Hippocampal formation (tissue), 2 donors: ENCODE measurements around the gene ST3GAL3.
A peak's percentile ranks its signal among the peaks of the same experiment; 100 is the strongest.
"Not testable (repeated sequence)": the region's sequence is repeated elsewhere in the genome, so short reads cannot be mapped to it uniquely, and the experiment has no call there.

ENCODE experiments used
- DNase-seq, 2 donors: peaks; one replicate each; lab custom pipeline; 2025; lab: John Stamatoyannopoulos, UW

The ST3GAL3 gene

DNA sequence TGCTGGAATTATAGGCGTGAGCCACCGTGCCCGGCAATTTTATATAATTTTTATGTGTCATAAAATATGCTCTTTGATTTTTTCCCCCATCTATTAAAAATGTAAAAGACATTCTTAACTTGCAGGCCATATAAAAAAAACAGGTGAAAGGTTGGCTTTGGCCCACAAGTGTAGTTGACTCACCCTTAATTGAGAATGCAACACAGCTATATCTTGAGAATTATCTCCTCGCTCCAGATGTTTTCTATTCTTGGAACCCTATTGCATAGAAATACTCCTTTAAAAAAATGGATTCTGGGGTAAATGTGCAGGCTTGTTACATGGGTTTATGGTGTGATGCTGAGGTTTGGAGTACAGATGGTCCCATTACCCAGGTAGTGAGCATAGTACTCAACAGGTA lies 112.0 kb downstream of the ST3GAL3 start:
- no peak for DNase-seq

- DNase-seq = no peak
Observed at GRCh38 chr1:43821471-43821870, 114.1 kb downstream of the ST3GAL3 start.

DNA sequence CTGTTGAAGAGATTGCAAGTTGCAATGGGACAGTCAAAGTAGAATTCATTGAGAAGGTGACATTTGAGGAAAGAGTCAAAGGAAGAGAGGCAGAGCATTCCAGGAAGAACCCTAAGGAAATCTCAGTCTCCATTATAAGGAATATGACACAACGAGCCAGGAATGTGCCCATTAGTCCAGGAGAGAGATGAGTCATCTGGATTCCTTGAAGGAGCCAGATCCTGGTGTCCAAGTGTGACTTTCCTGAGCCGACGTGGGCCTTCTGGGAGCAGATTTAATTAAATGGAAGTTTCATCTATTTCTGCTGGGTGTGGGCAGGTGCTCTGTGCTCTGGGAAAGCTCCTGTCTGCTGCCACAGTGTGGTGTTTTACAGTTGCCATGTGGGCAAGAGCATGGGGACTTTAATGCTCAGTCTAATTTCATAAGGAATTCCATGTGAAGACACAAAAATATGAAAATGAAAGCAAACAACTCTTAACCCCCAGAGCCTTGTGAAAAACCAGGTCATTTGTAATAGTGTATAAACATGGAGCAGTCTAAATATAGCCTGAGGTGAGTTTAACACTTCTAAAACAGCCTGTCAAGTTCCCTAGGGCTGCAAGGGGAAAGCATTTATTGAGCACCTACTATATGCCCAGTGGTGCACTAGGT lies 114.8 kb downstream of the ST3GAL3 start:
- DNase-seq = no peak

- no peak for DNase-seq
Observed at GRCh38 chr1:43824795-43825194, 117.5 kb downstream of the ST3GAL3 start.

DNA sequence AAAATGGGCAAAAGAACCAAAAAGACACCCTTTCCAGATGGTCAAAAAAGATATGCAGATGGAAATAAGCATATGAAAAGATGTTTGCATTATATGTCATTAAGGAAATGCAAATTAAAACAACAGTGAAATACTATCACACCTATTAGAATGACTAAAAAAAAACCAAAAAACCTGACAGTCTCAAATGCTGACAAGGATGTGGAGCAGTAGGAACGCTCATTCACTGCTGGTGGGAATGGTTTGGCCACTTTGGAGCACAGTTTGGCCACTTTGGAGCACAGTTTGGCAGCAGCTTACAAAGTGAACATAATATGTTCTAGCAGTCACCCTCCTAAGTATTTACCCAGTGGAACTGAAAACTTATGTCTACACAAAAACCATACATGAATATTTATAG lies 121.2 kb downstream of the ST3GAL3 start:
- no peak for DNase-seq

- DNase-seq = no peak
Observed at GRCh38 chr1:43830802-43831201, 123.5 kb downstream of the ST3GAL3 start.

- DNase-seq = peak in 1 of 2 donors; percentile 28
Observed at GRCh38 chr1:43831851-43832250, 124.5 kb downstream of the ST3GAL3 start.

DNA sequence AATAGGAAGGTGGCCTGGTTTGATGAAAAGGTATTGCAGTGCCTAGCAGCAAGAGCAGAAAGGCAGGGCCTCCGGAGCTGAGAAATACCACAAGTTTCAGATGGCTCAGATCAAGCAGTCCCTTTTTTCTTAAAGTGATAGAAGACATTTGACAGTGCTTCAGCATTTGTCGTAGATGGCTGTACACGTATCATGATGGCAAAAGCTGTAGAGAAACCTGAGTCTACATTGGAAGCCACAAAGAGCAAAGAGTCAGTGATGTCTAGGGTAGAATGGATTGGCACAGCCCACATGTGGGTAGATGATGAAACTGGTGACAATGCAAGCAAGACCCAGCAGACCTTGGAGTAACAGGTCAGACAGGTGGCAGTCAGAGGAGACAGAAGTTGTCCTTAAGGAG lies 124.9 kb downstream of the ST3GAL3 start:
- no peak for DNase-seq

GRCh38 chr1:43832998-43833397 lies 125.7 kb downstream of the ST3GAL3 start:
- no peak for DNase-seq

- not testable (repeated sequence) for DNase-seq
Observed at GRCh38 chr1:43833902-43834279, 126.6 kb downstream of the ST3GAL3 start.

DNA sequence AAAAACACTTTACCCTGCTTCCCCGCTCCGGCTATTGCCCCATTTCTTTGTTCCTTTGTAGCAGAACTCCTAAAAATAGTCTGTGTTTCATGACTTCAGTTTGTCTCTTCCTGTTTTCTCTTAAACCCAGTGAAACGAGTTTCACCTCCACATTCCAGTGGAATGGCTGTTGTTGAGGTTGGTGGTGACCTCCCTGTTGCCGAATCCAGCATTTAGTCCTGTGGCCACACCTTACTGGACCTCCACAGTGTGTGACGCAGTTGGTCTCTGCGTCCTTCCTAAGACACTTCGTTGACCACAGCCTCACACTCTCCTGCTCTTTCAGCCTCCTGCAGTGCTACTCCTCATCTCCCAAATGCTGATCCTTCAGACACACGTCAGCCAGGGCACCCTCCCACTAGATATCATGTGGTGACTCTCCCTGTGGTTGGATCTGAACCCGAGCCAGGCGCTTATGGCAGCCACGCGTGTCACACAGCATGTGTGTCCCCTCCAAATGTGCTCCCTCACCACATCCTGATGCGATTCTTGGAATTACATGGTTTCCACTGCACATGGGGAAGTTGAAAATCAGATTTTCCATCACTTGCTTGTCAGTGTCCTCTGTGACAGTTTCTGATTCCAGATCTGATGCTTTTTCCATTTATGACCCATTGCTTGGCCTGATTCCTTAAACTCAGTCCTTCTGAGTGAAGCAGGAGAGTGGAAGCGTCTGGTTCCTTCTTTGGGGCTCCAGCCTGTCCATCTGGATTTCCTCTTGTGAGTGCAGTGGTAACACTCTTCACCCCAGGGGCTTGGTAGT lies 127.1 kb downstream of the ST3GAL3 start:
- no peak for DNase-seq

GRCh38 chr1:43835082-43836021 lies 128.0 kb downstream of the ST3GAL3 start:
- DNase-seq = no peak

GRCh38 chr1:43836267-43836951 lies 129.1 kb downstream of the ST3GAL3 start:
- no peak for DNase-seq

- no peak for DNase-seq
Observed at GRCh38 chr1:43839056-43839455, 131.7 kb downstream of the ST3GAL3 start.

- DNase-seq = no peak
Observed at GRCh38 chr1:43841321-43842174, 134.2 kb downstream of the ST3GAL3 start.

DNA sequence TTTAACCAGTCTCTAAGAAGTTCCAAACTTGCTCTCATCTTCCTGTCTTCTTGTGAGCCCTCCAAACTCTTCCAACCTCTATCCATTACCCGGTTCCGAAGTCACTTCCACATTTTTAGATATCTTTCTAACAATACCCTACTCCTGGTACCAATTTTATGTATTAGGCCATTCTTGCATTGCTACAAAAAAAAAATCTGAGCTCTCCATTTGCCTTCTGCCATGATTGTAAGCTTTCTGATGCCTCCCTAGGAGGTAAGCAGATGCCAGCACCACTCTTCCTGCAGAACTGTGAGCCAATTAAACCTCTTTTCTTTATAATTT lies 134.8 kb downstream of the ST3GAL3 start:
- DNase-seq = no peak

DNA sequence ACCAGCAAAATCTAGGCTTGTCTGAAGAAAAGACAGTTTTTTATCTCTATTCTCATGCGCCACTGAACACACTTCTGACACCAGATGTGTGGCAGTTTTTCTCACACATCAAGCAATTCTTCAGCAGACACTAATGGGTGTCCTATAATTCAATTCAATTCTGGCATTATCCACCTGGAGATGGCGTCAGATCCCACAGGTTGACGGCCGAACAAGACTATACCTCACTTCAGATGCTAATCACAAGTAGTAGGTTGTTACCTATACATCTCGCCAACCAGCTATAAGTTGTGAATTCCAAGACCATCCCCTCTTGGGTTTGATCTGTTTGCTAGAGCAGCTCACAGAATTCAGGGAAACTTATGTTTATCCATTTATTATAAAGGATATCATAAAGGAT lies 136.3 kb downstream of the ST3GAL3 start:
- DNase-seq = no peak

DNA sequence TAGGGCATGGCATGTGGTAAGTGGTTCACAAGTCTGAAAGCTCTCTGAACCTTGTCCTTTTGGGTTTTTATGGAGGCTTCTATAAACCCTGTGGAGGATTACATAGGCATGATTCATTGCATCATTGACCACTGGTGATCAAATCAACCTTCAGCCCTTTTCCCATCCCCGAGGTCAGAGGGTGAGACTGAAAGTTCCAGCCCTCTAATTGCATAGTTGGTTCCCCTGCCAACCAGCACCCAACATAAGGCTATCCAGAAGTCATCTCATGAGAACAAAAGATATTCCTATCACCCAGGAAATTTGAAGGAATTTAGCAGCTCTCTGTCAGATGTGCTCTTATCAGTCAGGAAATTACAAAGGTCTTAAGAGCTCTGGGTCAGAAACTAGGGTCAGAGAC lies 136.8 kb downstream of the ST3GAL3 start:
- no peak for DNase-seq

DNA sequence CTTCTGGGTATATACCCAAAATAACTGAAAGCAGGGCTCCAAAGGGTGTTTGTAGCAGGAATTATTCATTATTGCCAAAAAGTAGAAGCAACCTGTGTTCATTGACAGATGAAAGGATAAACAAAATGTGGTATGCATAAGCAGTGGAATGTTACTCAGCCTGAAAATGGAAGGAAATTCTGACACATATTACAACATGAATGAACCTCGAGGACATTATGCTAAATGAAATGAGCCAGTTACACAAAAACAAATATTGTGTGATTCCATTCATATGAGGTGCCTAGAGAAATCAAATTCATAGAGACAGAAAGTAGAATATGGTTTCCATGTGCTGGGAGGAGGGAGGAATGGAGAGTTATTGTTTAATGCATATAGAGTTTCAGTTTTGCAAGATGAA lies 140.0 kb downstream of the ST3GAL3 start:
- no peak for DNase-seq

DNA sequence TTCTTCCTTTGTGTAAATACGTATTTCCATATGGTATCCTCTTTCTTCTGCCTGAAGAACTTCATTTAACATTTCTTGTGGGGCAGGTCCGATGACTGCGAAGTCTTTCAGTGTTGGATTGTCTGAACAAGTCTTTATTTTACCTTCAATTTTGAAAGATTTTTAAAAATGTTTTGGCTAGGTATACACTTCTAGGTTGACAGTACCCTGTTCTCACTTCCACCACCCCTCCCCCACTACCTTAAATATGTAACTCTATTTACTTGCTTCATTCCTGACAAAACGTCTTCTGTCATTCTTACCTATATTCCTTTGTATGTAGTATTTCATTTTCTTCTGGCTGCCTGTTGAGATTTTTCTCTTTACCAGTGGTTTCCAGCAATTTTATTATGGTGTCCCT lies 140.5 kb downstream of the ST3GAL3 start:
- no peak for DNase-seq

DNA sequence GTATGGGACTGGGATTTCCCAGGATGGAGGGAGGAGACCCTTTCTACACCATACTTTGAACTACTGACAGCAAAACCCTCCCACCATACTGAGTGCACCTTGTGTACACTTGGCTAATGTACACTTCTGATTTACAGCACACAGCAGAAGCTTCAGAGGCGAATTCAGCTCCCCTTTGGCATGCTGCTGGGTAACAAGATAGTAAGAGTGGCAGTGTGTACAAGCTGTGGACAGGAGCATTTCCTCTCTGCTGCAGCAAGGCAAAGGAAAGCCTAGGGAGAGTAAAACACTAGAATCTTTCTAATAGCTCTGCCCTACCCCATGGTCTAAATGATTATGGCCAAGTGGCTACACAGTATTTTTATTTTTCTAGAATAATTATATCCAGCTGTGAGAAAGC lies 142.3 kb downstream of the ST3GAL3 start:
- no peak for DNase-seq
